IPS DF 6.9 (cell line): ENCODE measurements around the gene OBSCN.

Experiments used
- DNase-seq: peaks from one replicate; pipeline ENCODE4 v3.0.0-alpha.2; 2013; ENCODE audit warnings: low read depth, low spot score
- H3K27ac ChIP-seq: one replicate; pipeline ENCODE4 v1.5.1; 2013; ENCODE audit warnings: low read length, control low read depth
- H3K27me3 ChIP-seq: 2 replicates; pipeline ENCODE4 v1.6.1; 2013; ENCODE audit warnings: mild to moderate bottlenecking, low read length; ENCODE audit not compliant: control insufficient read depth, insufficient read depth
- H3K36me3 ChIP-seq: 2 replicates; pipeline ENCODE4 v1.6.1; 2013; ENCODE audit warnings: low read length; ENCODE audit not compliant: control insufficient read depth, insufficient read depth
- H3K4me1 ChIP-seq: 2 replicates; pipeline ENCODE4 v1.6.1; 2013; ENCODE audit warnings: low read length; ENCODE audit not compliant: control insufficient read depth, insufficient read depth
- H3K4me3 ChIP-seq: 2 replicates; pipeline ENCODE4 v1.5.1; 2013; ENCODE audit warnings: mild to moderate bottlenecking, low read length
- H3K9me3 ChIP-seq: 2 replicates; pipeline ENCODE4 v1.6.1; 2013; ENCODE audit warnings: low read length, inconsistent platforms; ENCODE audit not compliant: control insufficient read depth, insufficient read depth
- WGBS: extraction: QIAGEN DNeasy Blood & Tissue Kit; methylation state at CpG from one replicate; pipeline ENCODE4 v1.1.7; 2013; ENCODE audit warnings: mixed read lengths, missing lambda C conversion rate; ENCODE audit not compliant: insufficient read length, insufficient coverage; 5-methylcytosine and 5-hydroxymethylcytosine counted together

OBSCN gene

DNA sequence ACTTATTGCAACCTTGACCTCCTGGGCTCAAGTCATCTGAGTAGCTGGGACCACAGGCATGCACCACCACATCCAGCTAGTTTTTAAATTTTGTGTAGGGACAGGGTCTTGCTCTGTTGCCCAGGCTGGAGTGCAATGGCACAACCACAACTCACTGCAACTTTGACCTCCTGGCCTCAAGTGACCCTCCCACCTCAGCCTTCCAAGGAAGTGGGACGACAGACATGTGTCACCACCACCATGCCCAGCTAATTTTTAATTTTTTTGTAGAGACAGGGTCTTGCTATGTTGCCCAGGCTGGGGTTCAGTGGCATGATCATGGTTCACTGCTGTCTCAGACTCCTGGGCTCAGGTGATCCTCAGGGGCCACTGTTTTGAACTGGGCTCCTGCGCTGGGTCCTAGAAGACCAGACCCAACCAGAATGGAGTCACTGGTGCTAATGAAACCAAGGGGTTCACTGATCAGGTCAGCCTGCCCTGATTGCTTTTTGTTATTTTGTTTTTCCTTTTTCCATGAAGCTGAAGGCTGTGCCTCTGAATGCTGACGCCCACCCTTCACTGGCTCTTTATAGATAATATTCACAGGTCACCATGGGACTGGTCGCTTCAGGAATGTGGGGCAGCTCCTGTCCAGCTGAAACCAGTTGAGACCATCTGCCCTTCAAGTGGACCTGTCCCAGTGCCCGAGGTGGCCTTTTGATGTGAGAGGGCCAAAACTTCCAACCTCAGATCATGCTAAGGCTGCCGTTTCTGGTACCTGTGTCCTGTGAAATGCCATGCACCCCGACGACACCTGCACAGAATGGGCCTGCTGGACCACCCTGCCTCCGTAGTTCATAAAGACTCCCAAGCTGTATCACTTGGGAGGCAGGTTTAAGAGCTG, 203.9 kb downstream of the OBSCN start:
- WGBS = no CpG with 5 or more reads among the region's 9 CpGs
- Histone ChIP-seq H3K36me3 (no peaks in the 10 kb centered on the region), H3K4me3 (no peak overlapping the region), H3K4me1 (peaks cover 12% of the 10 kb centered on the region), H3K27ac (no peak overlapping the region), H3K9me3 (no peaks in the 10 kb centered on the region), H3K27me3 (peaks cover 9% of the 10 kb centered on the region; the same call in 1 of the 2 replicates)
- DNase-seq = no peak

DNA sequence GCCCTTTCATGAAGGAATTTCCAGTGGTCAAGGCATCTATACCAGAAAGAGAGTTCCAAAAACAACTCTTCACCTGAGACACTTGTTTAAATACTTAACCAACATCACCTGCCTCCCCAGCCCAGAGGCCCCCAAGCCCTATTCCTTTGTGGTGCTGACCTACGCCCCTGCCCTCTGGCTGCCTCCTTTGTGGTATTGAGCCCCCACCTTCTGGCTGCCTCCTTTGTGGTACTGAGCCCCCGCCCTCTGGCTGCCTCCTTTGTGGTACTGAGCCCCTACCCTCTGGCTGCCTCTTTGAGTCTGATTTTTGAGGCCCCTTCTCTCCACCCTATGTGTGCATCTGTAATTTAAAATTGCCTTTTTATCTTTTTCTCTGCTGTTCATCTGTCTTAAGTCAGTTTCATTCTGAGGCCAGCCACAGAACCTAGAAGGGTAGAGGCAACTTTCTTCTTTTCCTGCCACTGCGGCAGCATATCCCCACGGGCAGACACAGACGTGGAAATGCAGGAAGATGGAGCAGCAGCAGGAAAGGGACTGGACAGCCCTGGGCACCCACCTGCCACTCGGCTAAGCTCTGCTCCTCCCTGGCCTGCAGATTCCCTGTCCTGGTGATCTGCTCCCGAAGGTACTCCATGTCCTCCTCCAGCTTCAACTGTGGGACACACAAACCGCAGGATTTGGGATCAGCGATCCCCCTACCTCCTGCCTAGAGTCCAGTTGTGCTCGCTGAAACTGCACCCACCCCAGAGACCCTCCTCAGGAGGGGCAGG, 205.6 kb downstream of the OBSCN start:
- Histone ChIP-seq H3K27ac (no peak overlapping the region), H3K27me3 (peaks cover 15% of the 10 kb centered on the region; the same call in 1 of the 2 replicates), H3K4me1 (peaks cover 7% of the 10 kb centered on the region), H3K9me3 (no peaks in the 10 kb centered on the region), H3K4me3 (no peak overlapping the region), H3K36me3 (no peaks in the 10 kb centered on the region)
- WGBS = no CpG with 5 or more reads among the region's 10 CpGs
- no peak for DNase-seq

DNA sequence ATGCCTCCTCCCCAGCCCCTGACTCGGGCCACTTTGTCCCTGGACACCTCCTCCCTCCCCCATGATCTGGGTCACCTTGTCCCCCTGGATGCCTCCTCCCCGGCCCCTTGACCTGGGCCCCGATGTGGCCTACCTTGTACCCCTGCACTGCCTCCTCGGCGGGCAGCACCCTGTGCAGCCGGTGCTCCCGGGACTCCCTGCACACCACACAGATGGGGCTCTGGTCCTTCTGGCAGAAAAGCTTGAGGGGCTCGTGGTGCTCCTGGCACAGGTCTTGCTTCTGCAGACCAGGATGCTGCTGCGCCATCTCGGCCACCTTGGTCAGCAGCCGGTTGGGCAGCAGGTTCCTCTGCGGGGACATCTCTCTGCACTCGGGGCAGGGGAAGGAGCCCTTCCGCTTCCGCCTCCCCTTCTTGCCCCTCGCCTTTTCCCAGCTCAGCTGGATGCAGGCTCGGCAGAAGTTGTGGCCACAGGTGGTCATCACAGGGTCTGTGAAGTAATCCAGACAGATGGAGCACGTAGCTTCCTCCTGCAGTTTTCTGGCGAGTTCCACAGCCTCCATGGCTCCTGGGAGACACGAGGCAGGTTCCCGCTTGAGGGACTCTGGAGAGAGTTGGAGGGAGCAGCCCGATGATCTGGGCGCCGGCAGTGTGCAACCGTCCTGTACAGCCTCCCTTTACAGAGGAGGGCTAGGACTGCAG, 206.8 kb downstream of the OBSCN start:
- no peak for DNase-seq
- Histone ChIP-seq H3K36me3 (no peaks in the 10 kb centered on the region), H3K27ac (no peak overlapping the region), H3K4me1 (peaks cover 4% of the 10 kb centered on the region), H3K27me3 (peaks cover 15% of the 10 kb centered on the region; the same call in 1 of the 2 replicates), H3K9me3 (no peaks in the 10 kb centered on the region), H3K4me3 (peak overlapping the region; percentile 3; the same call in 1 of the 2 replicates)
- WGBS = no CpG with 5 or more reads among the region's 25 CpGs

DNA sequence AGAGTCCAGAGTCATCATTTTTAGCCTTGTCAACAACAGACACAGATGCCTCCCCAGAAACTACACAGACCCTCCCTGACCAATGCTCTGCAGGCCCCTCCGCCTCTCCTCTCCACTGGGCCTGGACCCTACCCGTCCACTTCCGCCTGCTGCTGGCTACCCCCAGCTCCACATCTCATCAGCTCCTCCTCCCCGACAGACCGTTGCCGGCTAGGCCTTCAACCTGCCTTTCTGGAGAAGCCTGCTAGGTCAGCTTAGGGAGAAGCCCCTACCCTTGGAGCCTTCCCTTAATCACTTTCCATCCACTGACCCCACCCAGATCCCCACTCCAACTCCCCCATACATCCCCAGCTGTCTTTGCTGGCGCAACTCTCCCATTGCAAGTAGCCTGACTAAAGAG, 207.4 kb downstream of the OBSCN start:
- H3K27me3 ChIP-seq = peaks cover 15% of the 10 kb centered on the region; the same call in 1 of the 2 replicates
- H3K4me1 ChIP-seq = peaks cover 4% of the 10 kb centered on the region
- no peak overlapping the region for H3K27ac ChIP-seq
- no peak for DNase-seq
- no peaks in the 10 kb centered on the region for H3K9me3 ChIP-seq
- H3K4me3 ChIP-seq = no peak overlapping the region
- WGBS = no CpG with 5 or more reads among the region's 7 CpGs
- H3K36me3 ChIP-seq = no peaks in the 10 kb centered on the region

DNA sequence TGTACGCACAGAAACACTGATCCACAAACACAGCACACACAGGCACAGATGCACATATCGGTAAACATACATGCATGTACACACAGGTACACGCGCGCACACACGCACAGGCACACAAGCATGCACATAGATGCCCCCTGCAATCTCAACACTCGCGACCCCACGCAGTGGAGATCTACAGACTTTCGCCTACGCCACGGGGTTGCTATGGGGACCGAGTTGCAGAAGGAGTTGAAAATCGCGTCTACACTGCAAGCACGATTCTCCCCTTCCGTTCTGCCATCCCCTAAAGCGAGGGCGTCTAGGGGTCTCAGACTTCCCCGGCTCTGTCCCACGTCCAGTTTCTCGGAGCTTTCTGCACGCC, 208.0 kb downstream of the OBSCN start:
- Histone ChIP-seq H3K27me3 (peaks cover 15% of the 10 kb centered on the region; the same call in 1 of the 2 replicates), H3K4me3 (peak overlapping the region; percentile 33; the same call in 1 of the 2 replicates), H3K9me3 (no peaks in the 10 kb centered on the region), H3K36me3 (no peaks in the 10 kb centered on the region), H3K27ac (no peak overlapping the region), H3K4me1 (peaks cover 4% of the 10 kb centered on the region)
- no CpG with 5 or more reads among the region's 23 CpGs for WGBS
- no peak for DNase-seq

DNA sequence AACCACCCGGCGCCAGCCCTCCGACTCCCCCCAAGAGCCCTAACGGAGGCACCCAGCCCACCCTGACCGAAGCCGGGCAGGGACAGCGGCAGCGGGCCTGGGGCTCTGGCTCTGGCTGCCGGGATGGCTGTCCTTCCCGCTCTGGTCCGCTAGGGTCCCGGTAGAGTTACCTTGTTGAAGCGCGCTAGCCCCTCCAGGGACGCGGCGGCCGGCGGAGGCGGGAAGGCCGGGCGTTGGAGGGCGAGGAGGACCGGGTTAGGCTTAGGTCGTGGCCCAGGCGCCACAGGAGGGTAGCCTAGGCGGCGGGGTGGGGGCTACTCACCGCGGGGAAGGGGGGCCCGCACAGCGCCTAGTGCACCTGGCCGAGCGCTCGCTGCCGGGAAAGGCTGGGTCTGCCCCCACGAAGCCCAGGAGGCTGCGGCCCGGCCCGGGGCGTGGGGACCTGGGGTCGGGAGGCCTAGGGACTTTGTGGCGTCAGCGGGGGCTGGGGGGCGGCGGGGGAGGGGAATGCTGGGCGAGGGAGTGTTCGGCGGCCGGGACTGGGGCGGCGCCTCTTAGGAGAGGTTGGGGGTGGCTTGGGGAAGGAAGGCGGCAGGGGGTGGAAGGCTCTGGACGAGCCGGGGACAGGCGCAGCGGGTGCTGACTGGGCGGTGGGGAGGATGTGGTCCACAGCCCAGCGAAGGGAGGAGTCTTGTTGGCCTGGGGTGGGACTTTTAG, 208.5 kb downstream of the OBSCN start, which contains the start of gene TRIM17:
Gene TRIM17, minus strand, starts transcription at position 645 of the 717 bp plus-strand sequence. CDS start 1,789 bp downstream, outside the sequence.
- no CpG with 5 or more reads among the region's 59 CpGs for WGBS
- Histone ChIP-seq H3K27me3 (peaks cover 16% of the 10 kb centered on the region; the same call in 1 of the 2 replicates), H3K27ac (no peak within 1 kb of the TSS), H3K9me3 (no peaks in the 10 kb centered on the region), H3K36me3 (no peaks in the 10 kb centered on the region), H3K4me1 (peaks cover 4% of the 10 kb centered on the region), H3K4me3 (peak within 1 kb of the TSS; percentile 33; the same call in 1 of the 2 replicates)
- peak; percentile 43 for DNase-seq

DNA sequence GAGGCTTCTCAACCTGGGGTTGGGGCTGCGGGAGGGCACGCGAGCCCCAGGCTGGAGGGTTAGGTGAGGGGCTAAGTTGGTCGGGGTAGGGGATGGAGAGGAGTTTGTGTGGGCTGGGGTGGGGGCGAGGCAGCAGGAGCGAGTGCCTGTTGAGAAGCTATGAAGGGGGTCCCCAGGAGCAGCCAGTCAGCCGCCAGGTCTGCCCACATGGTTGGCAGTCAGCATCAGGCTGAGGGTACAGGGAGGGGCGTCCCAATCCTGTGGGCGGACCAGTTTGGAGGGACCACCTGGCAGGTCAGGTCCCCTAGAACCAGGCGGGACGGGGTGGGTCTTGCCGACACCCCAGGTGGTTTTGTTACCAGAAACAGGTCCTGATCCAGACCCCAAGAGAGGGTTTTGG, 209.2 kb downstream of the OBSCN start:
- DNase-seq = no peak
- Histone ChIP-seq H3K4me1 (peaks cover 4% of the 10 kb centered on the region), H3K27ac (no peak overlapping the region), H3K36me3 (no peaks in the 10 kb centered on the region), H3K9me3 (no peaks in the 10 kb centered on the region), H3K27me3 (peaks cover 19% of the 10 kb centered on the region; the same call in 1 of the 2 replicates), H3K4me3 (peak overlapping the region; percentile 33; the same call in 1 of the 2 replicates)
- WGBS = no CpG with 5 or more reads among the region's 12 CpGs

DNA sequence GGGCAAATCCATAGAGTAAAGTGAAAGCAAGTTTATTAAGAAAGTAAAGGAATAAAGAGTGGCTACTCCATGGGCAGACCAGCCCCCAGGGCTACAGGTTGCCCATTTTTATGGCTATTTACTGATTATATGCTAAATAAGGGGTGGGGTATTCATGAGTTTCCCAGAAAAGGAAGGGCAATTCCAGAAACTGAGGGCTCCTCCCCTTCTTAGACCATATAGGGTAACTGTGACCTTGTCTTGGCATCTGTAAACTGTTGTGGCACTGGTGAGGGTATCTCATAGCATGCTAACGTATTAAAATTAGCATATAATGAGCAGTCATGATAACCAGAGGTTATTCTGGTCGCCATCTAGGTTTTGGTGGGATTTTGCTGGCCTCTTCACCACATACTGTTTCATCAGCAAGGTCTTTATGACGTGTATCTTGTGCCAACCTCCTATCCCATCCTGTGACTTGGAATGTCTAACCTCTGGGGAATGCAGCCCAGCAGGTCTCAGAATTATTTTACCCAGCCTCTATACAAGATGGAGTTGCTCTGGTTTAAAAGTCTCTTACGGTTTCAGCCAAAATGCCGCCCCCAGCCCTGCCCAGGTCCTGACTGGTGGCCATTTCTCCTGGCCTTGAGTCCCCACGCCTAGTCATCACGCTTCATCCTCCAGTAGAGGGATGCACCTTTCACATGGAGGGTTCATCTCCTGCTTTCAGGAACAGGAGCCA, 209.8 kb downstream of the OBSCN start:
- Histone ChIP-seq H3K9me3 (no peaks in the 10 kb centered on the region), H3K36me3 (no peaks in the 10 kb centered on the region), H3K4me3 (no peak overlapping the region), H3K27ac (no peak overlapping the region), H3K4me1 (peaks cover 4% of the 10 kb centered on the region), H3K27me3 (peaks cover 22% of the 10 kb centered on the region)
- WGBS = no CpG with 5 or more reads among the region's 7 CpGs
- DNase-seq = no peak
